Stomach (tissue), 9 donors: Measurements from ENCODE around the gene GLRX. TPM values are rescaled to one million over a fixed set of nuclear protein-coding genes. Genes with fewer than 3 reads are reported as not detected.
A peak's percentile ranks its signal among the peaks of the same experiment; 100 is the strongest.

ENCODE experiments used
- DNase-seq, 2 donors: peaks; one replicate each; pipeline versions ENCODE4 v3.0.0 to v3.0.0-alpha.2; 2013 to 2019
- H3K27ac ChIP-seq, 5 donors: fragments of 200-600 bp in 4 of 5; sonication (generic) in 4 of 5; one replicate each; pipeline ENCODE4 v1.5.1; 2013 to 2019; ENCODE audit warnings: mild to moderate bottlenecking in 1 of 5, moderate library complexity in 1 of 5
- H3K27me3 ChIP-seq, 3 donors: fragments of 200-600 bp; sonication (generic); one replicate each; pipeline ENCODE4 v1.5.1; 2017 to 2019; ENCODE audit warnings: mixed run types in 1 of 3
- H3K36me3 ChIP-seq, 4 donors: fragments of 200-600 bp; sonication (generic); 1 replicate in 3 of 4; 2 replicates in 1 of 4; pipeline ENCODE4 v1.5.1; 2016 to 2019
- H3K4me1 ChIP-seq, 4 donors: fragments of 200-600 bp; sonication (generic); one replicate each; pipeline ENCODE4 v1.5.1; 2016 to 2019
- H3K4me3 ChIP-seq, 4 donors: fragments of 200-600 bp; sonication (generic) in 3 of 4; one replicate each; pipeline ENCODE4 v1.5.1; 2016 to 2019; ENCODE audit warnings: mild to moderate bottlenecking in 1 of 4
- H3K9me3 ChIP-seq, 4 donors: fragments of 200-600 bp; sonication (generic); one replicate each; pipeline ENCODE4 v1.5.1; 2016 to 2019
- CTCF ChIP-seq, 7 experiments: fragments of 450-650 bp in 4 of 7; fragments of 200-600 bp in 3 of 7; sonication (generic) in 3 of 7; IDR thresholded peaks; one replicate each; pipeline ENCODE4 v1.5.1; 2016 to 2019; ENCODE audit warnings: antibody characterized with exemption in 7 of 7, control low read depth in 2 of 7, mild to moderate bottlenecking in 1 of 7
- EP300 ChIP-seq: sonication (generic); formaldehyde crosslinking; IDR thresholded peaks from one replicate; pipeline ENCODE4 v1.6.1; 2017; ENCODE audit warnings: antibody characterized with exemption
- POLR2A ChIP-seq, 4 donors: fragments of 450-650 bp; IDR thresholded peaks; one replicate each; pipeline ENCODE4 v1.6.1; 2016; ENCODE audit warnings: antibody characterized with exemption in 4 of 4, control low read depth in 2 of 4, mild to moderate bottlenecking in 1 of 4, moderate library complexity in 1 of 4
- POLR2AphosphoS5 ChIP-seq, 3 donors: sonication (generic); formaldehyde crosslinking; IDR thresholded peaks; one replicate each; pipeline ENCODE4 v1.6.1; 2016; ENCODE audit warnings: antibody characterized with exemption in 3 of 3
- WGBS, 5 donors: extraction: QIAGEN DNeasy Blood & Tissue Kit in 3 of 5; methylation state at CpG; one replicate each; pipeline versions ENCODE4 v1.1.5 to v1.1.7; 2013 to 2018; 5-methylcytosine and 5-hydroxymethylcytosine counted together
- intact Hi-C: fragments of 100-400 bp; cut with DNase I; formaldehyde crosslinking; loops from one replicate; pipeline ENCODE4 v1.15.1; 2023; ENCODE audit warnings: low total_unique reads
- polyA plus RNA-seq, 3 donors: library from polyadenylated mRNA; stranded (reverse); fragments of 200-250 nt; gene quantifications; one replicate each; pipeline ENCODE4 v1.2.3, GENCODE V29; 2013
- total RNA-seq, 5 donors: library from RNA; depleted of rRNA; stranded (reverse); fragments of >200 nt; gene quantifications; one replicate each; pipeline versions ENCODE4 v1.1.0 to v1.2.3, GENCODE V29; 2014 to 2016
- donor health status: healthy with polysubstance abuse.
- donor health status: Bipolar disorder and iron deficiency.
- donor health status: healthy.

The GLRX gene
- total and polyA plus RNA-seq, 8 donors = 11.3 to 211 (median 29.7) TPM

GRCh38 chr5:95826949-95827891, 4.7 kb upstream of the GLRX start:
- no peaks in the 10 kb centered on the region for H3K36me3 ChIP-seq
- peak overlapping the region in 4 of 5 donors; percentile 46 to 82 (median 48) for H3K27ac ChIP-seq
- no peaks in the 10 kb centered on the region for H3K9me3 ChIP-seq
- TF ChIP-seq POLR2A (IDR thresholded peaks at IDR 0.05) (no peak), POLR2AphosphoS5 (IDR thresholded peaks at IDR 0.05) (peak in 1 of 3 donors; percentile 12)
- peak; percentile 51 to 74 for DNase-seq
- 48 to 80% (median 71%) methylated on average over 10 of the region's 10 CpGs for WGBS, 5 donors
- no peaks in the 10 kb centered on the region for H3K27me3 ChIP-seq
- no peak overlapping the region for H3K4me3 ChIP-seq
- peaks cover 27 to 59% (median 32%) of the 10 kb centered on the region in 4 donors for H3K4me1 ChIP-seq
- intact Hi-C loops = no loop called here

- no peak for DNase-seq
- Histone ChIP-seq H3K9me3 (no peaks in the 10 kb centered on the region), H3K27ac (peak overlapping the region in 2 of 5 donors; percentile 36 to 47), H3K4me1 (peaks cover 35 to 65% (median 42%) of the 10 kb centered on the region in 4 donors), H3K4me3 (no peak overlapping the region), H3K27me3 (no peaks in the 10 kb centered on the region), H3K36me3 (no peaks in the 10 kb centered on the region)
- intact Hi-C loops = no loop called here
- TF ChIP-seq CTCF (IDR thresholded peaks at IDR 0.05) (no peak), POLR2A (IDR thresholded peaks at IDR 0.05) (no peak), POLR2AphosphoS5 (IDR thresholded peaks at IDR 0.05) (no peak), EP300 (no peak)
- WGBS, 5 donors = 24 to 67% (median 52%) methylated on average over 3 of the region's 3 CpGs
These were observed 3.0 kb upstream of the GLRX start for GRCh38 chr5:95825495-95825894.

- intact Hi-C loops = no loop called here
- DNase-seq = no peak
- peak overlapping the region; percentile 67 to 96 (median 90) for H3K27ac ChIP-seq
- 90 to 96% (median 91%) methylated on average over 5 of the region's 5 CpGs for WGBS, 5 donors
- peaks cover 43 to 73% (median 50%) of the 10 kb centered on the region in 4 donors for H3K4me1 ChIP-seq
- no peaks in the 10 kb centered on the region for H3K9me3 ChIP-seq
- no peak for TF ChIP-seq CTCF (IDR thresholded peaks at IDR 0.05)
- TF ChIP-seq POLR2A (IDR thresholded peaks at IDR 0.05) = no peak
- no peak for TF ChIP-seq POLR2AphosphoS5 (IDR thresholded peaks at IDR 0.05)
- TF ChIP-seq EP300 = no peak
- no peaks in the 10 kb centered on the region for H3K36me3 ChIP-seq
- H3K4me3 ChIP-seq = no peak overlapping the region
- no peaks in the 10 kb centered on the region for H3K27me3 ChIP-seq
These were observed 2.2 kb upstream of the GLRX start for GRCh38 chr5:95824747-95825146.

- Histone ChIP-seq H3K36me3 (no peaks in the 10 kb centered on the region), H3K27ac (peak overlapping the region; percentile 67 to 96 (median 90)), H3K27me3 (no peaks in the 10 kb centered on the region), H3K9me3 (no peaks in the 10 kb centered on the region), H3K4me3 (peak overlapping the region; percentile 5 to 87 (median 80)), H3K4me1 (peaks cover 49 to 81% (median 57%) of the 10 kb centered on the region in 4 donors)
- no peak for TF ChIP-seq EP300
- TF ChIP-seq CTCF (IDR thresholded peaks at IDR 0.05) = no peak
- TF ChIP-seq POLR2A (IDR thresholded peaks at IDR 0.05) = no peak
- TF ChIP-seq POLR2AphosphoS5 (IDR thresholded peaks at IDR 0.05) = peak in 1 of 3 donors; percentile 47
- DNase-seq = peak; percentile 54 to 60
- WGBS, 5 donors = 21 to 42% (median 32%) methylated on average over 12 of the region's 12 CpGs
- intact Hi-C loops = no loop called here
These were observed 1.4 kb upstream of the GLRX start for GRCh38 chr5:95823738-95824609.
